Endometrium (tissue), 2 donors: ENCODE measurements around the gene CASS4.
"Not testable (repeated sequence)": the region's sequence is repeated elsewhere in the genome, so short reads cannot be mapped to it uniquely, and the experiment has no call there.

Source experiments
- FAIRE-seq: peaks from 2 replicates; lab custom pipeline; 2012; peaks lifted over from hg19 to GRCh38; lab: Jason Lieb, UNC
- donor health status: control.
- donor health status: control.

Gene CASS4, protein sequence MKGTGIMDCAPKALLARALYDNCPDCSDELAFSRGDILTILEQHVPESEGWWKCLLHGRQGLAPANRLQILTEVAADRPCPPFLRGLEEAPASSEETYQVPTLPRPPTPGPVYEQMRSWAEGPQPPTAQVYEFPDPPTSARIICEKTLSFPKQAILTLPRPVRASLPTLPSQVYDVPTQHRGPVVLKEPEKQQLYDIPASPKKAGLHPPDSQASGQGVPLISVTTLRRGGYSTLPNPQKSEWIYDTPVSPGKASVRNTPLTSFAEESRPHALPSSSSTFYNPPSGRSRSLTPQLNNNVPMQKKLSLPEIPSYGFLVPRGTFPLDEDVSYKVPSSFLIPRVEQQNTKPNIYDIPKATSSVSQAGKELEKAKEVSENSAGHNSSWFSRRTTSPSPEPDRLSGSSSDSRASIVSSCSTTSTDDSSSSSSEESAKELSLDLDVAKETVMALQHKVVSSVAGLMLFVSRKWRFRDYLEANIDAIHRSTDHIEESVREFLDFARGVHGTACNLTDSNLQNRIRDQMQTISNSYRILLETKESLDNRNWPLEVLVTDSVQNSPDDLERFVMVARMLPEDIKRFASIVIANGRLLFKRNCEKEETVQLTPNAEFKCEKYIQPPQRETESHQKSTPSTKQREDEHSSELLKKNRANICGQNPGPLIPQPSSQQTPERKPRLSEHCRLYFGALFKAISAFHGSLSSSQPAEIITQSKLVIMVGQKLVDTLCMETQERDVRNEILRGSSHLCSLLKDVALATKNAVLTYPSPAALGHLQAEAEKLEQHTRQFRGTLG

DNA sequence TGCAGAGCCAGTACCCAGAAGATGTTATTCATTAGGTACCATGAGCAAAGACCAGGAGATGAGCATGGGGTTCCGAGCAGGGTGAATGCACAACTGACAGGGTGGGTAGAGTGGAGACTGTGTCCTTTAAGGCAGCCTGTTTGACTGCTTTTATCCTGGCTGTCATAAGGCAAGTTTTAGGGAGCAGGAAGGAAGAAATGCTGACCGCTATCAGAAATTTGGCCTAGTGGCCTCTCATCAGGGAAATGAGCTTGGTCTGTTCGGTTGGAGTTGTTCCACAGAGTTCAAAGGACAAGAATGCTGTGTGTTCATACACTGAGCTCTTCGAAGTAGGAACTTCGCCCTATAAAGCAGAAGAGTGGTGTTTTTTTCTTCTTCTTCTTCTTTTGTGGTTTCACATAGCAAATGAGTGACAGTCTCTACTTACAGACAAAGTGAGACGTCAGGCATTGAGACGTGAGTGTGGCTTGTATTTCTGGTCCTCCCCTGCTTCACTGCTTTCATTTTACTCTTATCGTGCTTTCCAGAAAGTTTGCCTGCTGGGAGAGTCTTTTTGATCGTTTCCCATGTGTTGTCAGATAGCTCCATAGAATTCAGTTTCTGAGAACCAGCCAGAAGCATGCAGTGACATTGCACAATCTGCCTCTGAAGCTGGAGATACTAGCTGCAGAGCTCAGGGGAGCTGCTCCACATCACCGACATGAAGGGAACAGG lies at the start of gene CASS4:
Gene CASS4 (plus strand): TSS at position 502 of the 714 bp plus-strand sequence. CDS start 199 bp downstream, at position 701.
- FAIRE-seq: no peak

DNA sequence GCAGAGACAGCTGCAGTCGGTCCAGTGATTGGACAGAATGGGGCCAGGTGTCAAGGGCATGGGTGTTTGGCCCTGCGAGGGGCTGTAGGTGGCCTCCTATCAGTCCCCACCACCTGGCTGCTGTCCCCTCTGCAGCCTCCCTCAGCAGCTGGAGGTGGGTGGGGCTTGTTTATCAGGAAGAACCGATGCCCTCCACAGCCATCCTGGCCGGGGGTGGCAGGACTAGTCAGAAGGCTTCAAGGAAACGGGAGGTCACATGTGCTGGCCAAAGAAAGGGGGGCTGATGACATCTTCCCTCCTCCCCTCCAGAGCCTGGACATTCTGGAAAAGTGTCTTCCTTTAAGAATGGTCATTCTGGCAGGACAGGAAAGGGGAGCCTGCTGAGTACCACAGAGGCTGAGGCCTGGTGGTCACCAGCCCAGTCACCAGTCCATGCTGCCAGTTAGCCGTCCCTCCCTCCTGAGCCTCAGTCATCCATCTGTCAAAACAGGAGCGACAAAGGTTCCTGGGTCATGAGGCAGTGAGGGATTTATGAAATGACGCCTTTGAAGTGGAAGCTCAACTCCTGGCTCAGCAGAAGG lies 49.1 kb upstream of the CASS4 start:
- no peak for FAIRE-seq

DNA sequence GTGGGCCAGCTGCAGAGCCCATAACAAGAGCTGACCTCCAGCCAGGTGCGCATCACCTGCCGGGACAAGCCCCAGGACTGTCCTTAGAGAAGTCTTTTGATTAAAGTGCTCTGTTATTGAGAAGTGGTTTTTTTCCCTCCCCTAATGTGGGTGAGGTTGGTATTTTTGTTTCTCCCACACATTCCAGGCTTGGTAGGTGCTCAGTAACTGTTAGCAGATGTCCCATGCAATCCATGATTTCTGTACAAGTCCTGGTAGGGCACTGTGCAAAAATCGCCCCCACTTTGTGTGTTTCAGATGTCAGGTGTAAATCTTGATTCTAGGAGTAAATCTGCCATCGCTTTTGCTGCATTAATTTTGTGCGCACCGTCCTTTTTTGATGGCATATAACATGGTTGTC lies 48.6 kb upstream of the CASS4 start:
- FAIRE-seq: no peak

DNA sequence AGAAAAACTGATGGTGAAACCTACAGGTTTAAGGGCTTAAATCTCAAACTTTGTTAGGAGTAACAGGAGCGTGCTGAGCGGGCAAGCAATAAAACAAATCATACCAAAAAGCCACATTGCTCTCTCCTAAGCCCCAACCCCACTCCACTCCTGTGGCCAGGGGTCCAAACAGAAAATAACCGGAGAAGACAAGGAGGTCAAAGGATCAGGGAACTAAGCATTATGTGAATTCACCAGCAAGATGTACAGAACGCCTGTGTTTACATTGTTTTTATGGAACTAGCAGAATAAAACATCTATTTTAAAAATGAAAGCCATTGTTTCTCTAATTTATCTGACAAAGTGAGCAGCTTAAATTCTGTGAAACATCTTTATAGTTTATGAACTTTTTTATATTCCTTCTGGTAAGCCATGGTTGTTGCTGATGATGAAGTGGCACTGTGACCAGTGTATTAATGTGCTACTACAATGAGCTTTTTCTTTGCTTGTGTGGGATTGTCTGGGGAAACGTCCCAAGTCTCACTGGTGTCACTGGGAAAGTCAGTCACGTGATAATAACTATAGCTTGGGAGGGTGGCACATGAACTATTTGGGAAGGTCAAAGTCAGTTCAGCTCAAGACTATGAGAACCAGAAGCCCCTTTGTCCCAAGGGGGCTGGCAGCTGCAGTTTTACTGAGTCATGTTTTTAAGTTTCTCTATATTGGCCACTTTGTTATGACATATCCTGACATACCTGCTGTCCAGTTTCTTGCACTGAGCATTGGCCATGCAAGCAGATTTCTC lies 43.5 kb upstream of the CASS4 start:
- no peak for FAIRE-seq

- FAIRE-seq: no peak
Observed at GRCh38 chr20:56369179-56369578, 42.9 kb upstream of the CASS4 start.

DNA sequence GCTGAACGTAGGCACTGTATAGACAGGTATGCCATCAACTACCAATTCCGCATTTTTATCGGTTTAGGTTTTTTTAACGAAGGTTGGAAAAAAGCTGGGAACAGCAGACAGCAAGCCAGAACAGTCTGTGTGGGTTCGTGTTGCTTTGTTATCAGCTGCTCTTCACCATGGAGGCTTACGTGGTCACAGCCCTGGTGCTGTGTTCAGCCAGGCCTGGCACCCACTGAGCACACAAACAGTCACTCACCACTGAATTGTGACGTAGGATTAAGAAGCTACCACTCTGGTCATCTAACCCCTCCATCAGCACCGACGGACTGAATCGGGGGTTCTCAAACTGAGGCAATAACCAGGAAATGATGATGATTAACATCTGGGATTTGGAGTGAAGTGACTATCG lies 40.1 kb upstream of the CASS4 start:
- FAIRE-seq: no peak

DNA sequence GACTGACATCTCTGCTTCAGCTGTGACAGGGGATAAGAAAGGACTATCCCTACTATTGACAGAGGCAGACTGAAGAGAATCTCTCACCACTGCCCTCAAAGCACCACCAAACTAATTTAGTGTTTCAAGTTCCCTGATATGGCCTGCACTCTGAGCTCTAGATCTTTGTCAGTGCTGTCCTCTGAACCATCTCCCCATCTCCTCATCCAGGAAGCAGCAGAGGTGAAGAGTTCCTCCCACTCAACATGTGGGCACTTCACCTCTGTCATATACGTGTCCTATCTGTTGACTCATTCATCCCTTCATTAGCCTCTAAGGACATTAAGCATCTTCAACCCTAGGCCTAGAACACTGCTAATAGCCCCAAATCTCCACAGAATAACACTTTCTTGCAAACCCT lies 39.2 kb upstream of the CASS4 start:
- no peak for FAIRE-seq

DNA sequence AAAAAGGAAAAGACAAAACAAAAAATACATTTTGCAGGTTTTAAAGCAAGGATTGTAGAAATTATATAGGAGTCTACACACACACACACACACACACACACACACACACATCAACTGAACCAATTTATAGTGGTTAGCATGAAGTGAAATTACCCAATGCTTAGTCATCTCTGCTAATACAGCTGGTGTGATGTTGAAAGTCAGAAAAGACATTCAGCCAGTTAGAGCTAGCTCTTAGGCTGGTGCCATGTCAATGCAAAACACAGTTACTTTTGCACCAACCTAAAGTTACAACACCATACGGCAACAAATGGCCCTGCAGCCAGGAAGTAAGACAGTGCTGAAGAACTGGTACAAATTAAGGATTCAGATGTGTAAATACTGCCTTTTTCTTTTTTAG lies 38.1 kb upstream of the CASS4 start:
- no peak for FAIRE-seq

DNA sequence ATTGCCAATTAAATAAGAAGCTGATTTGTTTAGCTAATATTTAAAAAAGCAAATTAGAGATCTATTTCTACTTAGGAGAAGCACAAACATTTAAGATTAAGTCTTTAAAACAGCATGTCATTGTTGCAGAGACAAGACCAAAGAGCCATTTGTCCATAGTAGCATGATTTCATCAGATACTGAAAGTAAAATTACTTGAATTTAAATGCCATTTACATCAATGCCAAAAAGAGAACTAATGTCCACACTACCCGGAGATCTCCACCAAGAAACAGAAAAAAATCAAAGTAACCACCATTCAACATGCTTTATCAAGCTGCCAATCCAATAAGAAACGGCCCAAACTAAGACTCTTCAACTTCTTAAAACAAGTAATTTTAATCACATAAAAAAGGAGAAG lies 35.7 kb upstream of the CASS4 start:
- no peak for FAIRE-seq

- FAIRE-seq: no peak
Observed at GRCh38 chr20:56378386-56378785, 33.7 kb upstream of the CASS4 start.

GRCh38 chr20:56380375-56380774 lies 31.7 kb upstream of the CASS4 start:
- FAIRE-seq: no peak

DNA sequence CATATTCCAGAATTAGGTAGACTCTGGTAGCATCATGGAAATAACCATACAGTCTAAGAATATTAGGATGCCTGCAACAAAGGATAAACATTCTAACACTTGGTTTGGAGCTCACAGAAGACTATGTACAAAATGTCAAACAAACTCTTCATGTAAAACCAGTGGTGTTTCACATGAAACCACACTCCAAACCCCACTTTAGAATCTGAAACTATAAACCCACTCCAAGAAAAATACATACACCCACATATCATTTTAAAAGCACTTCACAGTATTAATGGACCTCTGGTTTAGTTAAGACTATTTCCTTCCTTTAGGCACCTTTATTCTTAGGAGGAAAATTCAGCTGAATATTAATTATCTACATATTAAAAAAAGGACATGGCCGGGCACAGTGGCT lies 30.6 kb upstream of the CASS4 start:
- FAIRE-seq: no peak

GRCh38 chr20:56382696-56383095 lies 29.4 kb upstream of the CASS4 start:
- no peak for FAIRE-seq

- FAIRE-seq: no peak
Observed at GRCh38 chr20:56383334-56383733, 28.7 kb upstream of the CASS4 start.

GRCh38 chr20:56385130-56385529 lies 26.9 kb upstream of the CASS4 start:
- no peak for FAIRE-seq

- FAIRE-seq: no peak
Observed at GRCh38 chr20:56386219-56386618, 25.8 kb upstream of the CASS4 start.

GRCh38 chr20:56388882-56389281 lies 23.2 kb upstream of the CASS4 start:
- no peak for FAIRE-seq

DNA sequence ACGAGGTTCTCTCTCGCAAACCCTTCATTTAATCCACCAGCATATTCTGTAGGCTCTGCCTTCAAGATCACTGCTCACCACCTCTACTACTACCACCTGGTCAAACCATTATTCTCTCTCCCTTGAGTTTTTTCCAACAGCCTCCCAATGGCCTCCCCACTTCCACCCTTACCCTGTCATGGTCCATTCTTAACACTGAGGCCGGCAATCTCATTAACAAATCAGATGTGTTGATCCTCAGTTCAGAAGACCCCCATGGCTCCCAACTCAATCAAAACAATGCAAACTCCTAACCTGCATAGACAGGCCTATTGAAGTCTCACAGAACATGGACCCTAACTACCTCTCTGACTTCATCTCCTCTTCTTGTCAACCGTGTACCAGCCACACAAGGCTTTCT lies 22.3 kb upstream of the CASS4 start:
- FAIRE-seq: no peak

DNA sequence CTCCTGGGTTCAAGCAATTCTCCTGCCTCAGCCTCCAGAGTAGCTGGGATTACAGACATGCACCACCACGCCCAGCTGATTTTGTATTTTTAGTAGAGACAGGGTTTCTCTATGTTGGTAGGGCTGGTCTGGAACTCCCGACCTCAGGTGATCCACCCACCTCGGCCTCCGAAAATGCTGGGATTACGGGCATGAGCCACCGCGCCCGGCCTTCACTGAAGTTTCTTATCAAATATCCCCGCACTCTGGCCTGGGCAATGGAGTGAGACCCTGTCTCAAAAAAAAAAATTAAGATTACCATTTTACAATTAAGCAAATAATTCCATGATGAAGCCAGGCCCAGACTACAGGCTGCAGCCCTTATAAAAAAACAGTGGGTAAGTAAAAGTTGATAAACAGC lies 21.7 kb upstream of the CASS4 start:
- not testable (repeated sequence) for FAIRE-seq

DNA sequence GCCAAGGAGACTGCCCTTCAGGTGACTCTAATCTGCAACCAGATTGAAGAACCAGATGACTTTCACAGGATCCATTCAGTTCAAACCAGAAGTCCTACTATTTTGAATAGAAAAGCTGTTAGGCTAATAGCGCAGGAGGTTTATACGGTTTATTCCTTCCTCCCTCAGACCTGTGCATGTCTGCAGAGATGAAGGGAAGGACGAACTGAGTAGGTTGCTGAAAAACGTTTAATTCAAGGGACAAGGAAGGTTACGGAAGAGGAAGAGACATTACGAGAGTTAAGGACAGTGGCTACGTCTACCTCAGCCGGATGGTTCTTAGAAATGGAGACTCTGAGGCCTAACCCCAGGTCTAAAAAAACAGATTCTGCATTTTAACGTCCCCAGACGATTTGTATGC lies 21.0 kb upstream of the CASS4 start:
- FAIRE-seq: no peak

DNA sequence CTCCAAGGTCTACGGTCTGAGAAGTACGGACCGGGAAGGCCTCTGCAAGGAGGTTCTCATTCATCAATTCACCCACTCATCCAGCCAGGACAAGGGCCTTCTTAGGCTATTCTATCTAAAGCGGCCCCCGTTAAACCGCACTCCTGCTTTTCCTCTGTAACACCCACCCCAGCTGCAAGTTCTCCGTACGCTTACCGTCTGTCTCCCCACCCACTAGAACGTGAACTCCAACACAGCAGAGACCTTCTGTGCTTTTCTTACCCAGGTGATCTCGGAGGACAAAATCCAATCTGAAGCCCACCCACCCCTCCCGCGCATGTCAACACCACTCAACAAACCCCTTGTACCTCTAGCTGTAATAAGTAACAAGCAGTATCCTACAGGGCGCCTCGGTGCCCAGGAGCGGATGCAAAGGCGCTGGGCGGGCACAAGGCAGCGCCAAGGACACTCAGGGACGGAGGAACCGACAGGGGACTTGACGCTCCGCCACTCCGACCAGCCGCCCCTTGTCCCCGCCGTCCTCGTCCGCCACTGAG lies 20.4 kb upstream of the CASS4 start:
- no peak for FAIRE-seq
